ENCODE measurements around the gene MYLK. TPM values are rescaled to one million over a fixed set of nuclear protein-coding genes. Genes with fewer than 3 reads are reported as not detected.

MYLK gene
- total and polyA plus RNA-seq, 2 experiments from 2014 or later: 13.1 to 27.1 TPM

GRCh38 chr3:123815981-123816380 is 68.2 kb downstream of the MYLK start:
- TF ChIP-seq CTCF (IDR thresholded peaks at IDR 0.05; ENCODE audit: poor library complexity) (no peak), EZH2phosphoT487 (IDR thresholded peaks at IDR 0.05; ENCODE audit: low read depth, severe bottlenecking, unreplicated experiment) (no peak), EZH2 (IDR thresholded peaks at IDR 0.05; ENCODE audit: borderline replicate concordance) (no peak)
- no peak overlapping the region for H3K27ac ChIP-seq
- H3K9me3 ChIP-seq (ENCODE audit: low read depth): no peaks in the 10 kb centered on the region
- H3K4me2 ChIP-seq: no peak overlapping the region
- H3K27me3 ChIP-seq: no peaks in the 10 kb centered on the region
- H2AFZ ChIP-seq: no peak overlapping the region
- WGBS (ENCODE audit: low lambda C conversion rate, missing lambda C conversion rate): 100% methylated on average over 1 of the region's 1 CpG
- H3K36me3 ChIP-seq (replicated peaks; ENCODE audit: insufficient read depth, low read depth): no peaks in the 10 kb centered on the region
- H3K4me3 ChIP-seq: no peak overlapping the region
- H4K20me1 ChIP-seq (ENCODE audit: insufficient read depth, poor library complexity, severe bottlenecking): no peaks in the 10 kb centered on the region
- no peak for DNase-seq (ENCODE audit: low spot score)
- no peaks in the 10 kb centered on the region for H3K79me2 ChIP-seq
- H3K4me1 ChIP-seq (ENCODE audit: insufficient read depth): peaks cover 6% of the 10 kb centered on the region
- H3K9me2 ChIP-seq (replicated peaks; ENCODE audit: insufficient read depth): no peaks in the 10 kb centered on the region

GRCh38 chr3:123813876-123814275 is 70.3 kb downstream of the MYLK start:
- H3K79me2 ChIP-seq: no peaks in the 10 kb centered on the region
- no peak overlapping the region for H2AFZ ChIP-seq
- H4K20me1 ChIP-seq (ENCODE audit: insufficient read depth, poor library complexity, severe bottlenecking): no peaks in the 10 kb centered on the region
- H3K36me3 ChIP-seq (replicated peaks; ENCODE audit: insufficient read depth, low read depth): no peaks in the 10 kb centered on the region
- no peak for TF ChIP-seq EZH2phosphoT487 (IDR thresholded peaks at IDR 0.05; ENCODE audit: low read depth, severe bottlenecking, unreplicated experiment)
- no peak for TF ChIP-seq EZH2 (IDR thresholded peaks at IDR 0.05; ENCODE audit: borderline replicate concordance)
- TF ChIP-seq CTCF (IDR thresholded peaks at IDR 0.05; ENCODE audit: poor library complexity): no peak
- H3K9me3 ChIP-seq (ENCODE audit: low read depth): no peaks in the 10 kb centered on the region
- DNase-seq (ENCODE audit: low spot score): no peak
- no peak overlapping the region for H3K27ac ChIP-seq
- H3K4me2 ChIP-seq: no peak overlapping the region
- H3K27me3 ChIP-seq: no peaks in the 10 kb centered on the region
- H3K4me3 ChIP-seq: no peak overlapping the region
- H3K9me2 ChIP-seq (replicated peaks; ENCODE audit: insufficient read depth): no peaks in the 10 kb centered on the region
- peaks cover 6% of the 10 kb centered on the region for H3K4me1 ChIP-seq (ENCODE audit: insufficient read depth)
- 95% methylated on average over 4 of the region's 4 CpGs for WGBS (ENCODE audit: low lambda C conversion rate, missing lambda C conversion rate)

GRCh38 chr3:123809597-123809996 is 74.5 kb downstream of the MYLK start:
- no peak for DNase-seq (ENCODE audit: low spot score)
- no peaks in the 10 kb centered on the region for H3K79me2 ChIP-seq
- no peaks in the 10 kb centered on the region for H3K9me2 ChIP-seq (replicated peaks; ENCODE audit: insufficient read depth)
- H3K27me3 ChIP-seq: no peaks in the 10 kb centered on the region
- H3K4me2 ChIP-seq: no peak overlapping the region
- H3K4me1 ChIP-seq (ENCODE audit: insufficient read depth): no peaks in the 10 kb centered on the region
- no peak overlapping the region for H2AFZ ChIP-seq
- H3K36me3 ChIP-seq (replicated peaks; ENCODE audit: insufficient read depth, low read depth): no peaks in the 10 kb centered on the region
- H3K27ac ChIP-seq: no peak overlapping the region
- H3K4me3 ChIP-seq: no peak overlapping the region
- TF ChIP-seq CTCF (IDR thresholded peaks at IDR 0.05; ENCODE audit: poor library complexity) (no peak), EZH2 (IDR thresholded peaks at IDR 0.05; ENCODE audit: borderline replicate concordance) (no peak), EZH2phosphoT487 (IDR thresholded peaks at IDR 0.05; ENCODE audit: low read depth, severe bottlenecking, unreplicated experiment) (no peak)
- no peaks in the 10 kb centered on the region for H4K20me1 ChIP-seq (ENCODE audit: insufficient read depth, poor library complexity, severe bottlenecking)
- WGBS (ENCODE audit: low lambda C conversion rate, missing lambda C conversion rate): 90% methylated on average over 4 of the region's 4 CpGs
- H3K9me3 ChIP-seq (ENCODE audit: low read depth): no peaks in the 10 kb centered on the region

GRCh38 chr3:123808812-123809211 is 75.3 kb downstream of the MYLK start:
- H3K36me3 ChIP-seq (replicated peaks; ENCODE audit: insufficient read depth, low read depth): no peaks in the 10 kb centered on the region
- no peaks in the 10 kb centered on the region for H4K20me1 ChIP-seq (ENCODE audit: insufficient read depth, poor library complexity, severe bottlenecking)
- WGBS (ENCODE audit: low lambda C conversion rate, missing lambda C conversion rate): 67% methylated on average over 2 of the region's 2 CpGs
- no peaks in the 10 kb centered on the region for H3K9me3 ChIP-seq (ENCODE audit: low read depth)
- H3K9me2 ChIP-seq (replicated peaks; ENCODE audit: insufficient read depth): no peaks in the 10 kb centered on the region
- no peaks in the 10 kb centered on the region for H3K4me1 ChIP-seq (ENCODE audit: insufficient read depth)
- H3K79me2 ChIP-seq: no peaks in the 10 kb centered on the region
- H3K4me3 ChIP-seq: no peak overlapping the region
- no peak overlapping the region for H3K27ac ChIP-seq
- no peak for TF ChIP-seq EZH2 (IDR thresholded peaks at IDR 0.05; ENCODE audit: borderline replicate concordance)
- H2AFZ ChIP-seq: no peak overlapping the region
- H3K27me3 ChIP-seq: peaks cover 6% of the 10 kb centered on the region
- H3K4me2 ChIP-seq: no peak overlapping the region
- no peak for DNase-seq (ENCODE audit: low spot score)
